ENCODE measurements around the gene TENM3. TPM values are rescaled to one million over a fixed set of nuclear protein-coding genes. Genes with fewer than 3 reads are reported as not detected.

The TENM3 gene
- total and polyA plus RNA-seq, 10 of the 15 experiments (the other 5 are each of a cell fraction or from before 2014, with no cell fraction given): 0.01 to 1.7 (median 0.08) TPM; not detected in 2

DNA sequence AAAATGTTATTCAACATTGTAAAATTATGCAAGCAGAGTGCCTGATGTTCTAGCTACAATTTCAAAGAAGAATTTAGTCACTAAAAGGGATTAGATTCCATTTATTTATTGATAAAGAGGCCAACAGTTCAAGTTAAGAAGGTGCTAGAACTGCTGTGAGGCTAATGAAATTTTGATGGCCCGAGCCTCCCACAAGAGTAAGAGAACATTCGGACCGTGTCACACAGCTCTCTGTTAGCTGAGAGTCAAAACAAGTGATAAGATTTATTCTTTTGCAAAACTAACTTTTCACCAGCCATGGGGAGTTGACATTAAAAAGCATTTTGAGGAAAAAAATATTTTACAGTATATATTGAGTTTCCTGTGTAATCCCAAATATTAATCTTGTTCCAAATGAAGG lies 106.8 kb downstream of the TENM3 start:
- WGBS (ENCODE audit: insufficient coverage, insufficient replicate concordance, low lambda C conversion rate, missing lambda C conversion rate): 16% methylated on average over 3 of the region's 3 CpGs
- no peak overlapping the region for H3K9ac ChIP-seq (ENCODE audit: control insufficient read depth, insufficient read depth, low read length)
- ATAC-seq (no peak), DNase-seq (ENCODE audit: low read depth, low spot score) (no peak), FAIRE-seq (no peak)
- H3K4me1 ChIP-seq (ENCODE audit: control insufficient read depth, insufficient read depth, low read length): no peaks in the 10 kb centered on the region
- SMC1A ChIA-PET (ENCODE audit: uncharacterized antibody, unreplicated experiment): no interaction called here
- no TSS peak for BruUV-seq (replicated peaks)
- no peak overlapping the region for H3K4me3 ChIP-seq
- no peak for TF ChIP-seq PAX5 (IDR thresholded peaks at IDR 0.05; ENCODE audit: borderline replicate concordance, low read depth, low read length)
- no peak for TF ChIP-seq ASH2L (IDR thresholded peaks at IDR 0.05; ENCODE audit: borderline replicate concordance, low read depth)
- no peak for TF ChIP-seq IRF3 (IDR thresholded peaks at IDR 0.05)
- TF ChIP-seq TBL1XR1 (IDR thresholded peaks at IDR 0.05; ENCODE audit: low read depth, low read length): no peak
- TF ChIP-seq, protein P1, sequence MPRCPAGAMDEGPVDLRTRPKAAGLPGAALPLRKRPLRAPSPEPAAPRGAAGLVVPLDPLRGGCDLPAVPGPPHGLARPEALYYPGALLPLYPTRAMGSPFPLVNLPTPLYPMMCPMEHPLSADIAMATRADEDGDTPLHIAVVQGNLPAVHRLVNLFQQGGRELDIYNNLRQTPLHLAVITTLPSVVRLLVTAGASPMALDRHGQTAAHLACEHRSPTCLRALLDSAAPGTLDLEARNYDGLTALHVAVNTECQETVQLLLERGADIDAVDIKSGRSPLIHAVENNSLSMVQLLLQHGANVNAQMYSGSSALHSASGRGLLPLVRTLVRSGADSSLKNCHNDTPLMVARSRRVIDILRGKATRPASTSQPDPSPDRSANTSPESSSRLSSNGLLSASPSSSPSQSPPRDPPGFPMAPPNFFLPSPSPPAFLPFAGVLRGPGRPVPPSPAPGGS (IDR thresholded peaks at IDR 0.05; ENCODE audit: borderline replicate concordance, insufficient read depth, low read depth, low read length, poor library complexity, severe bottlenecking): no peak
- TF ChIP-seq ATF7 (IDR thresholded peaks at IDR 0.05; ENCODE audit: low read depth): no peak
- TF ChIP-seq RAD51 (IDR thresholded peaks at IDR 0.05): no peak
- TF ChIP-seq NBN (IDR thresholded peaks at IDR 0.05): no peak
- TF ChIP-seq TARDBP (IDR thresholded peaks at IDR 0.05; ENCODE audit: borderline replicate concordance): no peak
- TF ChIP-seq TAF1 (IDR thresholded peaks at IDR 0.05; ENCODE audit: borderline replicate concordance, low read depth, low read length): no peak
- no peak for TF ChIP-seq BMI1 (IDR thresholded peaks at IDR 0.05; ENCODE audit: borderline replicate concordance)
- TF ChIP-seq PRDM15 (CRISPR knock-in tag; IDR thresholded peaks at IDR 0.05): no peak
- intact Hi-C loops (cut with micrococcal nuclease; ENCODE audit: unreplicated experiment) (no loop called here), in situ Hi-C loops (cut with MboI) (no loop called here)
- no peaks in the 10 kb centered on the region for H4K20me1 ChIP-seq (ENCODE audit: control insufficient read depth, insufficient read depth)
- no peaks in the 10 kb centered on the region for H3K27me3 ChIP-seq (replicated peaks in 1 of 2; ENCODE audit: control insufficient read depth in 2 of 2, insufficient read depth in 2 of 2, low read length in 1 of 2)
- H2AFZ ChIP-seq (ENCODE audit: control insufficient read depth, low read depth, low read length): no peak overlapping the region
- no peak overlapping the region for H3K27ac ChIP-seq (ENCODE audit: control insufficient read depth, insufficient read depth)
- no peaks in the 10 kb centered on the region for H3K36me3 ChIP-seq (ENCODE audit: control insufficient read depth in 2 of 2, insufficient read depth in 2 of 2, low read length in 1 of 2)
- H3K79me2 ChIP-seq (ENCODE audit: control insufficient read depth, insufficient read depth, low read length): no peaks in the 10 kb centered on the region
- RAD21 ChIA-PET (ENCODE audit: unreplicated experiment): no interaction called here
- H3K4me2 ChIP-seq (ENCODE audit: control insufficient read depth, insufficient read depth): no peak overlapping the region
- CTCF ChIA-PET: interaction anchor here (0.6 to 1.1 kb wide), 2 partner anchors 29 to 238 kb away, joined by 3 read pairs; no protein-coding TSS in a partner anchor
- POLR2A ChIA-PET: interaction anchor here (0.6 kb wide), 1 partner anchor 82 kb away, joined by 4 read pairs; no protein-coding TSS in a partner anchor
- no peaks in the 10 kb centered on the region for H3K9me3 ChIP-seq (replicated peaks; ENCODE audit: control insufficient read depth, insufficient read depth, low read length)

Measured in GM12878 (cell line).